ENCODE results near the gene SLC30A10.
A peak's percentile ranks its signal among the peaks of the same experiment; 100 is the strongest.
"Not testable (repeated sequence)": the region's sequence is repeated elsewhere in the genome, so short reads cannot be mapped to it uniquely, and the experiment has no call there.

The SLC30A10 gene

GRCh38 chr1:219927956-219928790 lies at the start of gene SLC30A10:
Gene SLC30A10, minus strand, starts transcription at chr1:219928557. Its CDS starts 117 bp downstream, at chr1:219928440.
- DNase-seq = peak; percentile 50

GRCh38 chr1:219973213-219973612 lies 44.9 kb upstream of the SLC30A10 start:
- DNase-seq = no peak

- DNase-seq = no peak
Measured at GRCh38 chr1:219967361-219967760, 39.0 kb upstream of the SLC30A10 start.

GRCh38 chr1:219966071-219966349 lies 37.7 kb upstream of the SLC30A10 start:
- DNase-seq = no peak

- DNase-seq = no peak
Measured at GRCh38 chr1:219965285-219966070, 37.1 kb upstream of the SLC30A10 start.

- no peak for DNase-seq
Measured at GRCh38 chr1:219963432-219963831, 35.1 kb upstream of the SLC30A10 start.

- no peak for DNase-seq
Measured at GRCh38 chr1:219961684-219962083, 33.3 kb upstream of the SLC30A10 start.

GRCh38 chr1:219959540-219960203 lies 31.3 kb upstream of the SLC30A10 start:
- DNase-seq = no peak

- DNase-seq = no peak
Measured at GRCh38 chr1:219958875-219959417, 30.6 kb upstream of the SLC30A10 start.

GRCh38 chr1:219954736-219955421 lies 26.5 kb upstream of the SLC30A10 start:
- no peak for DNase-seq

GRCh38 chr1:219954052-219954451 lies 25.7 kb upstream of the SLC30A10 start:
- no peak for DNase-seq

- no peak for DNase-seq
Measured at GRCh38 chr1:219952361-219952760, 24.0 kb upstream of the SLC30A10 start.

- DNase-seq = not testable (repeated sequence)
Measured at GRCh38 chr1:219949227-219949626, 20.9 kb upstream of the SLC30A10 start.

- not testable (repeated sequence) for DNase-seq
Measured at GRCh38 chr1:219948766-219949165, 20.4 kb upstream of the SLC30A10 start.

- DNase-seq = no peak
Measured at GRCh38 chr1:219945795-219946194, 17.4 kb upstream of the SLC30A10 start.

- no peak for DNase-seq
Measured at GRCh38 chr1:219941179-219942118, 13.1 kb upstream of the SLC30A10 start.

GRCh38 chr1:219940707-219941106 lies 12.3 kb upstream of the SLC30A10 start:
- DNase-seq = no peak

GRCh38 chr1:219938706-219939105 lies 10.3 kb upstream of the SLC30A10 start:
- no peak for DNase-seq

- not testable (repeated sequence) for DNase-seq
Measured at GRCh38 chr1:219933763-219934162, 5.4 kb upstream of the SLC30A10 start.

- DNase-seq = no peak
Measured at GRCh38 chr1:219931033-219931432, 2.7 kb upstream of the SLC30A10 start.

GRCh38 chr1:219928791-219929118 lies 398 bp upstream of the SLC30A10 start:
- no peak for DNase-seq
